Stomach (tissue), 9 donors: ENCODE results near the gene FCGBP. TPM values are rescaled to one million over a fixed set of nuclear protein-coding genes. Genes with fewer than 3 reads are reported as not detected.

Experiments used
- DNase-seq, 2 donors: peaks; one replicate each; pipeline versions ENCODE4 v3.0.0 to v3.0.0-alpha.2; 2013 to 2019
- H3K27ac ChIP-seq, 5 donors: fragments of 200-600 bp in 4 of 5; sonication (generic) in 4 of 5; one replicate each; pipeline ENCODE4 v1.5.1; 2013 to 2019; ENCODE audit warnings: mild to moderate bottlenecking in 1 of 5, moderate library complexity in 1 of 5
- H3K27me3 ChIP-seq, 3 donors: fragments of 200-600 bp; sonication (generic); one replicate each; pipeline ENCODE4 v1.5.1; 2017 to 2019; ENCODE audit warnings: mixed run types in 1 of 3
- H3K36me3 ChIP-seq, 4 donors: fragments of 200-600 bp; sonication (generic); 1 replicate in 3 of 4; 2 replicates in 1 of 4; pipeline ENCODE4 v1.5.1; 2016 to 2019
- H3K4me1 ChIP-seq, 4 donors: fragments of 200-600 bp; sonication (generic); one replicate each; pipeline ENCODE4 v1.5.1; 2016 to 2019
- H3K4me3 ChIP-seq, 4 donors: fragments of 200-600 bp; sonication (generic) in 3 of 4; one replicate each; pipeline ENCODE4 v1.5.1; 2016 to 2019; ENCODE audit warnings: mild to moderate bottlenecking in 1 of 4
- H3K9me3 ChIP-seq, 4 donors: fragments of 200-600 bp; sonication (generic); one replicate each; pipeline ENCODE4 v1.5.1; 2016 to 2019
- EP300 ChIP-seq: sonication (generic); formaldehyde crosslinking; IDR thresholded peaks from one replicate; pipeline ENCODE4 v1.6.1; 2017; ENCODE audit warnings: antibody characterized with exemption
- POLR2A ChIP-seq, 4 donors: fragments of 450-650 bp; IDR thresholded peaks; one replicate each; pipeline ENCODE4 v1.6.1; 2016; ENCODE audit warnings: antibody characterized with exemption in 4 of 4, control low read depth in 2 of 4, mild to moderate bottlenecking in 1 of 4, moderate library complexity in 1 of 4
- POLR2AphosphoS5 ChIP-seq, 3 donors: sonication (generic); formaldehyde crosslinking; IDR thresholded peaks; one replicate each; pipeline ENCODE4 v1.6.1; 2016; ENCODE audit warnings: antibody characterized with exemption in 3 of 3
- WGBS, 5 donors: extraction: QIAGEN DNeasy Blood & Tissue Kit in 3 of 5; methylation state at CpG; one replicate each; pipeline versions ENCODE4 v1.1.5 to v1.1.7; 2013 to 2018; 5-methylcytosine and 5-hydroxymethylcytosine counted together
- intact Hi-C: fragments of 100-400 bp; cut with DNase I; formaldehyde crosslinking; loops from one replicate; pipeline ENCODE4 v1.15.1; 2023; ENCODE audit warnings: low total_unique reads
- polyA plus RNA-seq, 3 donors: library from polyadenylated mRNA; stranded (reverse); fragments of 200-250 nt; gene quantifications; one replicate each; pipeline ENCODE4 v1.2.3, GENCODE V29; 2013
- total RNA-seq, 5 donors: library from RNA; depleted of rRNA; stranded (reverse); fragments of >200 nt; gene quantifications; one replicate each; pipeline versions ENCODE4 v1.1.0 to v1.2.3, GENCODE V29; 2014 to 2016
- TF ChIP-seq, protein P1 (sequence below), 7 experiments: fragments of 450-650 bp in 4 of 7; fragments of 200-600 bp in 3 of 7; sonication (generic) in 3 of 7; IDR thresholded peaks; one replicate each; pipeline ENCODE4 v1.5.1; 2016 to 2019; ENCODE audit warnings: antibody characterized with exemption in 7 of 7, control low read depth in 2 of 7, mild to moderate bottlenecking in 1 of 7
- donor health status: healthy with polysubstance abuse.
- donor health status: Bipolar disorder and iron deficiency.
- donor health status: healthy.

The FCGBP gene
- total and polyA plus RNA-seq, 8 donors, result 6.5 to 7,510 (median 204) TPM

DNA sequence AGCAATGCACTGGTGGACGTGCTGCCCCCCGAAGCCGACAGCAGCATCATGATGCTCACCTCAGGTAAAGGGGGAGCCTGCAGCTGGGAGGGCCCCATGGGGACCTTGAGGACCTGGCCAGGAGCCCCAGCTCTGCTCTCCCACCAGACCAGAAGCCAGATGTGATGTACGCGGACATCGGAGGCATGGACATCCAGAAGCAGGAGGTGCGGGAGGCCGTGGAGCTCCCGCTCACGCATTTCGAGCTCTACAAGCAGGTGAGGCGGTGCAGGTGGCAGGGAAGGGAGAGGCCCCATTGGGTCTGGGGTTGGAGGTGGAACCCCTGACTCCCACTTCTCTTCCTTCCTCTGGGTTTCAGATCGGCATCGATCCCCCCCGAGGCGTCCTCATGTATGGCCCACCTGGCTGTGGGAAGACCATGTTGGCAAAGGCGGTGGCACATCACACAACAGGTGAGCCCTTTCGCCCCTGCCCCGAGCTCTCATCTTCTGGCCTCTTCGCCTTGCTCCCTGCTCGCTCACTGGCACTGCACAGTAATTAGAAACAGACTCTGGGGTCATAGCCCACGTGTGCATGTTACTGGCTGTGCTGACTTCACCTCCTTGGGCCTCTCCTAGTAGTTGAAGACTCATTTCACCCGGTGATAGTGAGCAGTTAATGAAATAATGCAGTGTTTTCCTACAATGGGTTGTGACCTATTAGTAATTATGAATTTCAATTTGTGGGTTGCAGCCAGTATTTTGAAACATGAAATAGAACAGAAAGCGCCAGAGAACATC lies 40.1 kb upstream of the FCGBP start:
- Histone ChIP-seq H3K4me1 (peaks cover 12 to 32% (median 31%) of the 10 kb centered on the region in 4 donors), H3K27me3 (no peaks in the 10 kb centered on the region), H3K9me3 (no peaks in the 10 kb centered on the region), H3K27ac (no peak overlapping the region), H3K36me3 (peaks cover 48 to 75% (median 75%) of the 10 kb centered on the region in 4 donors), H3K4me3 (no peak overlapping the region)
- intact Hi-C loops, result no loop called here
- 90 to 97% (median 94%) methylated on average over 21 to 24 of the region's 24 CpGs for WGBS, 5 donors
- DNase-seq, result peak in 1 of 2 donors; percentile 21
- no peak for TF ChIP-seq POLR2AphosphoS5 (IDR thresholded peaks at IDR 0.05)
- no peak for TF ChIP-seq POLR2A (IDR thresholded peaks at IDR 0.05)
- TF ChIP-seq, protein P1, sequence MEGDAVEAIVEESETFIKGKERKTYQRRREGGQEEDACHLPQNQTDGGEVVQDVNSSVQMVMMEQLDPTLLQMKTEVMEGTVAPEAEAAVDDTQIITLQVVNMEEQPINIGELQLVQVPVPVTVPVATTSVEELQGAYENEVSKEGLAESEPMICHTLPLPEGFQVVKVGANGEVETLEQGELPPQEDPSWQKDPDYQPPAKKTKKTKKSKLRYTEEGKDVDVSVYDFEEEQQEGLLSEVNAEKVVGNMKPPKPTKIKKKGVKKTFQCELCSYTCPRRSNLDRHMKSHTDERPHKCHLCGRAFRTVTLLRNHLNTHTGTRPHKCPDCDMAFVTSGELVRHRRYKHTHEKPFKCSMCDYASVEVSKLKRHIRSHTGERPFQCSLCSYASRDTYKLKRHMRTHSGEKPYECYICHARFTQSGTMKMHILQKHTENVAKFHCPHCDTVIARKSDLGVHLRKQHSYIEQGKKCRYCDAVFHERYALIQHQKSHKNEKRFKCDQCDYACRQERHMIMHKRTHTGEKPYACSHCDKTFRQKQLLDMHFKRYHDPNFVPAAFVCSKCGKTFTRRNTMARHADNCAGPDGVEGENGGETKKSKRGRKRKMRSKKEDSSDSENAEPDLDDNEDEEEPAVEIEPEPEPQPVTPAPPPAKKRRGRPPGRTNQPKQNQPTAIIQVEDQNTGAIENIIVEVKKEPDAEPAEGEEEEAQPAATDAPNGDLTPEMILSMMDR (IDR thresholded peaks at IDR 0.05), result no peak
- no peak for TF ChIP-seq EP300

DNA sequence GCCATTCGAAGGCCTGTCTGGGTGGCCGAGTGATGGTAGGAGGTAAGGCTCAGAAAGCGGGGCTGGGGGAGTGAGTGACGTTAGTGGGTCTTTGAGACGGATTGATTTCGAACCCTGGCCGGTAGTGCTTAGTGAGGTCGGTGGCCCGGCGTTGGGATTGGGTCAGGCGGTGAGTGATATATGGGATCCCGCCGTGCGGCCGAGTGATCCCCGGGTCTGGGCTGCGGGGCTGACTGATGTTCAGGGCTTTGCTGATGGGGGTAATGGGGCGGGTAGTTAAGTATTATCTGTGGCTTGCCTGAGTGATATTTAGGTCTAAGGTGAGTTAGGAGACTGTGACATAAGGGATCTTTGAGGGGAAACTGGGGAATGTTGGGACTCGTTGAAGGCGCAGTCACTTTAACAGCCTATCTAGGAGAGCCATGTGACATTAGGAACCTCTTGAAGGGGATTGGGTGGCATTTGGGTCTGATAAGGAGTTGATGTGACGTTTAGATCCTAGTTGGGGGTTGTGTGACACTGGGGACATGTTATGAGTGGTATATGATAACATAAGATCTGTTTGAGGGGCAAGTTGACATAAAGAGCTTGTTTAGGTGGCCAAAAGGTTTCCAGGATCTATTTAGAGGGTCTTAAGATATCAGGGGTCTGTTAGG lies 37.1 kb upstream of the FCGBP start:
- H3K9me3 ChIP-seq, result no peaks in the 10 kb centered on the region

DNA sequence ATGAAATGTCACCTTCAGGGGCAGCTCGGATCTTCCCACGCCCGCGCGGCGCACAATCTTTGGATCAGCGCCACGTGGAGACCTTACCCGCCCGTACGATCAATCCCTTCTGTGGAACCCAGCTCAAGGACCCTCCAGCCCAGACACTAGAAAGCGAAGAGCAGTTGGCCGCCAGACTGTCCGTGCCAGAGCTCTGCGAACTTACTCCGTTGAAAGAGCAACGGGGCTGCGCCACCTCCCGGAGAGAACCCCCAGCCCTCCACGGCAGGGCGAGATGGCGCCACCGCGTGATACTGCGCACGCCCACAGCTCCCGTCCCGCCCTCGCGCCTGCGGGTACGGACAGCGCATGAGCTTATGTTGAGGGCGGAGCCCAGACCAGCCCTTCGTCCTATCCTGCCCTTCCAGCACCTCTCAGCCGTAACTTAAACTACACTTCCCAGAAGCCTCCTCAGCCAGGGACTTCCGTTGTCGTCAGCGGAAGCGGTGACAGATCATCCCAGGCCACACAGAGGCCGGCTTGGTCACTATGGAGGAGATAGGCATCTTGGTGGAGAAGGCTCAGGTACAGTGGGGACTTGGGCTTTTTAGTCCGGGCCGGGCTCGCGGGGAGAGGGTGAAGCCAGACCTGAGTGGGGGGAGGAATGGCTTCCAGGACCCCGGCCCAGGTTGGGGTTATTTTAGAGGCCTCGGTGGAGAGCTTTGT lies 36.4 kb upstream of the FCGBP start, which contains the start of gene PSMC4:
Gene PSMC4 (plus strand): TSS at position 491 of the 705 bp plus-strand sequence. CDS start 38 bp downstream, at position 529.
- H3K9me3 ChIP-seq, result no peaks in the 10 kb centered on the region
- 0 to 1% (median 0%) methylated on average over 35 to 47 of the region's 47 CpGs for WGBS, 5 donors
- H3K36me3 ChIP-seq, result peaks cover 37 to 39% (median 38%) of the 10 kb centered on the region in 4 donors
- peak within 1 kb of the TSS; percentile 85 to 97 (median 96) for H3K27ac ChIP-seq
- peak within 1 kb of the TSS; percentile 75 to 92 (median 84) for H3K4me3 ChIP-seq
- TF ChIP-seq, protein P1 (IDR thresholded peaks at IDR 0.05), result peak in 6 of 7 experiments; percentile 53 to 95 (median 82)
- TF ChIP-seq EP300 (no peak), POLR2A (IDR thresholded peaks at IDR 0.05) (peak in 2 of 4 donors; percentile 59 to 67), POLR2AphosphoS5 (IDR thresholded peaks at IDR 0.05) (peak; percentile 90 to 98 (median 94))
- intact Hi-C loops, result no loop called here
- H3K27me3 ChIP-seq, result no peaks in the 10 kb centered on the region
- peaks cover 16 to 46% (median 40%) of the 10 kb centered on the region in 4 donors for H3K4me1 ChIP-seq
- peak; percentile 99 to 100 for DNase-seq

More for the DNA sequence above, 37.1 kb upstream of the FCGBP start:
- no peak for TF ChIP-seq EP300
- TF ChIP-seq POLR2A (IDR thresholded peaks at IDR 0.05), result no peak
- no peak for TF ChIP-seq POLR2AphosphoS5 (IDR thresholded peaks at IDR 0.05)
- TF ChIP-seq, protein P1 (IDR thresholded peaks at IDR 0.05), result no peak
- Histone ChIP-seq H3K4me1 (peaks cover 16 to 46% (median 40%) of the 10 kb centered on the region in 4 donors), H3K27me3 (no peaks in the 10 kb centered on the region), H3K27ac (peak overlapping the region; percentile 75 to 97 (median 96)), H3K36me3 (peaks cover 38 to 45% (median 44%) of the 10 kb centered on the region in 4 donors), H3K4me3 (peak overlapping the region; percentile 75 to 92 (median 84))
- 1 to 5% (median 1%) methylated on average over 21 of the region's 21 CpGs for WGBS, 5 donors
- peak in 1 of 2 donors; percentile 26 for DNase-seq
- intact Hi-C loops, result no loop called here

DNA sequence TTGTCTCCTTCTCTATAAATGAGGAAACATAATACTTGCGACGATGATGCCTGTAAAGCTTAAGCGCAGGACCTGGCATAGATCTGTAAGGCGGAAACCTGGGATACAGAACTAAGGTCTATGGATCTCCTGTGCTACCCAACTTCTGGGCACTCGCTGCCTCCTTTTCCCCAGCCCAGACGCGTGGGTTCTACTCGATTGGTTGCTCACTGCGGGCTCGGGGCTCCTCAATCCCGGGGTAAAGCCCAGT lies 35.9 kb upstream of the FCGBP start:
- Histone ChIP-seq H3K27me3 (no peaks in the 10 kb centered on the region), H3K27ac (peak overlapping the region; percentile 85 to 97 (median 96)), H3K4me1 (peaks cover 16 to 46% (median 40%) of the 10 kb centered on the region in 4 donors), H3K9me3 (no peaks in the 10 kb centered on the region), H3K4me3 (peak overlapping the region; percentile 75 to 92 (median 84)), H3K36me3 (peaks cover 32 to 34% (median 33%) of the 10 kb centered on the region in 4 donors)
- intact Hi-C loops, result no loop called here
- WGBS, 5 donors, result 0 to 2% (median 1%) methylated on average over 10 to 11 of the region's 11 CpGs
- no peak for TF ChIP-seq EP300
- TF ChIP-seq, protein P1 (IDR thresholded peaks at IDR 0.05), result no peak
- no peak for TF ChIP-seq POLR2A (IDR thresholded peaks at IDR 0.05)
- TF ChIP-seq POLR2AphosphoS5 (IDR thresholded peaks at IDR 0.05), result no peak
- no peak for DNase-seq
